ENCODE measurements around the gene TSNAX. TPM values are rescaled to one million over a fixed set of nuclear protein-coding genes. Genes with fewer than 3 reads are reported as not detected.

TSNAX gene
- total RNA-seq, 1 donor from 2014 or later: 38.7 TPM

GRCh38 chr1:231527586-231528171 is 790 bp upstream of the TSNAX start:
- CTCF ChIA-PET: no interaction called here
- ATAC-seq (ENCODE audit: low read depth): peak; percentile 12
- intact Hi-C loops (cut with micrococcal nuclease): loop anchor here (1.0 to 5.0 kb wide), 8 partner anchors 85 to 1969 kb away; partner anchors contain the start of genes ABCB10, ARV1, C1orf198 and COG2
- H3K27me3 Mint-ChIP-seq: no peaks in the 10 kb centered on the region
- H3K36me3 Mint-ChIP-seq (ENCODE audit: low read depth): peaks cover 21% of the 10 kb centered on the region
- H3K9me3 Mint-ChIP-seq: no peaks in the 10 kb centered on the region
- no peak for DNase-seq
- POLR2A ChIA-PET: interaction anchor here (1.4 to 2.2 kb wide), 2 partner anchors 106 to 190 kb away, joined by 13 to 15 read pairs; partner anchors contain the start of genes EGLN1, EXOC8 and SPRTN
- H3K27ac Mint-ChIP-seq: peak overlapping the region; percentile 100
- peak overlapping the region; percentile 99 for H3K4me3 Mint-ChIP-seq
- H3K4me1 Mint-ChIP-seq: peaks cover 33% of the 10 kb centered on the region
- TF ChIP-seq, protein P1, sequence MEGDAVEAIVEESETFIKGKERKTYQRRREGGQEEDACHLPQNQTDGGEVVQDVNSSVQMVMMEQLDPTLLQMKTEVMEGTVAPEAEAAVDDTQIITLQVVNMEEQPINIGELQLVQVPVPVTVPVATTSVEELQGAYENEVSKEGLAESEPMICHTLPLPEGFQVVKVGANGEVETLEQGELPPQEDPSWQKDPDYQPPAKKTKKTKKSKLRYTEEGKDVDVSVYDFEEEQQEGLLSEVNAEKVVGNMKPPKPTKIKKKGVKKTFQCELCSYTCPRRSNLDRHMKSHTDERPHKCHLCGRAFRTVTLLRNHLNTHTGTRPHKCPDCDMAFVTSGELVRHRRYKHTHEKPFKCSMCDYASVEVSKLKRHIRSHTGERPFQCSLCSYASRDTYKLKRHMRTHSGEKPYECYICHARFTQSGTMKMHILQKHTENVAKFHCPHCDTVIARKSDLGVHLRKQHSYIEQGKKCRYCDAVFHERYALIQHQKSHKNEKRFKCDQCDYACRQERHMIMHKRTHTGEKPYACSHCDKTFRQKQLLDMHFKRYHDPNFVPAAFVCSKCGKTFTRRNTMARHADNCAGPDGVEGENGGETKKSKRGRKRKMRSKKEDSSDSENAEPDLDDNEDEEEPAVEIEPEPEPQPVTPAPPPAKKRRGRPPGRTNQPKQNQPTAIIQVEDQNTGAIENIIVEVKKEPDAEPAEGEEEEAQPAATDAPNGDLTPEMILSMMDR (IDR thresholded peaks at IDR 0.05): no peak

- no peak for DNase-seq
- no peak for ATAC-seq (ENCODE audit: low read depth)
- TF ChIP-seq, protein P1 (IDR thresholded peaks at IDR 0.05): no peak
- no peak overlapping the region for H3K4me3 Mint-ChIP-seq
- H3K27me3 Mint-ChIP-seq: no peaks in the 10 kb centered on the region
- peaks cover 61% of the 10 kb centered on the region for H3K36me3 Mint-ChIP-seq (ENCODE audit: low read depth)
- H3K4me1 Mint-ChIP-seq: peaks cover 26% of the 10 kb centered on the region
- no peak overlapping the region for H3K27ac Mint-ChIP-seq
- H3K9me3 Mint-ChIP-seq: no peaks in the 10 kb centered on the region
- intact Hi-C loops (cut with micrococcal nuclease): no loop called here
- CTCF ChIA-PET: no interaction called here
- POLR2A ChIA-PET: no interaction called here
These were observed 4.8 kb downstream of the TSNAX start for GRCh38 chr1:231533240-231533639.

GRCh38 chr1:231534703-231535159 is 6.3 kb downstream of the TSNAX start:
- no peak for DNase-seq
- Mint-ChIP-seq H3K27ac (no peak overlapping the region), H3K4me3 (no peak overlapping the region), H3K27me3 (no peaks in the 10 kb centered on the region), H3K36me3 (ENCODE audit: low read depth) (peaks cover 62% of the 10 kb centered on the region), H3K4me1 (peaks cover 12% of the 10 kb centered on the region), H3K9me3 (no peaks in the 10 kb centered on the region)
- TF ChIP-seq, protein P1 (IDR thresholded peaks at IDR 0.05): no peak
- intact Hi-C loops (cut with micrococcal nuclease): no loop called here
- ChIA-PET CTCF (no interaction called here), POLR2A (no interaction called here)
- no peak for ATAC-seq (ENCODE audit: low read depth)

GRCh38 chr1:231536099-231536498 is 7.6 kb downstream of the TSNAX start:
- no peak overlapping the region for H3K27ac Mint-ChIP-seq

GRCh38 chr1:231540847-231541246 is 12.4 kb downstream of the TSNAX start:
- Mint-ChIP-seq H3K27me3 (no peaks in the 10 kb centered on the region), H3K36me3 (ENCODE audit: low read depth) (peaks cover 75% of the 10 kb centered on the region), H3K4me1 (no peaks in the 10 kb centered on the region), H3K27ac (no peak overlapping the region), H3K9me3 (peaks cover 6% of the 10 kb centered on the region), H3K4me3 (no peak overlapping the region)
- TF ChIP-seq, protein P1 (IDR thresholded peaks at IDR 0.05): no peak
- ChIA-PET CTCF (no interaction called here), POLR2A (no interaction called here)
- DNase-seq: no peak
- intact Hi-C loops (cut with micrococcal nuclease): no loop called here
- no peak for ATAC-seq (ENCODE audit: low read depth)

More at GRCh38 chr1:231536099-231536498, 7.6 kb downstream of the TSNAX start:
- H3K27me3 Mint-ChIP-seq: no peaks in the 10 kb centered on the region
- H3K36me3 Mint-ChIP-seq (ENCODE audit: low read depth): peaks cover 66% of the 10 kb centered on the region
- TF ChIP-seq, protein P1 (IDR thresholded peaks at IDR 0.05): no peak
- H3K4me3 Mint-ChIP-seq: no peak overlapping the region
- ATAC-seq (ENCODE audit: low read depth) (no peak), DNase-seq (no peak)
- intact Hi-C loops (cut with micrococcal nuclease): no loop called here
- POLR2A ChIA-PET: no interaction called here
- peaks cover 6% of the 10 kb centered on the region for H3K9me3 Mint-ChIP-seq
- peaks cover 6% of the 10 kb centered on the region for H3K4me1 Mint-ChIP-seq
- CTCF ChIA-PET: interaction anchor here (1.8 kb wide), 1 partner anchor 15 kb away, joined by 6 read pairs; no protein-coding TSS in a partner anchor

Data from activated B cell treated with CpG ODN at 0.5 μM for 24 hours (primary cell).